Measurements from ENCODE around the gene BCL11A.

BCL11A gene

DNA sequence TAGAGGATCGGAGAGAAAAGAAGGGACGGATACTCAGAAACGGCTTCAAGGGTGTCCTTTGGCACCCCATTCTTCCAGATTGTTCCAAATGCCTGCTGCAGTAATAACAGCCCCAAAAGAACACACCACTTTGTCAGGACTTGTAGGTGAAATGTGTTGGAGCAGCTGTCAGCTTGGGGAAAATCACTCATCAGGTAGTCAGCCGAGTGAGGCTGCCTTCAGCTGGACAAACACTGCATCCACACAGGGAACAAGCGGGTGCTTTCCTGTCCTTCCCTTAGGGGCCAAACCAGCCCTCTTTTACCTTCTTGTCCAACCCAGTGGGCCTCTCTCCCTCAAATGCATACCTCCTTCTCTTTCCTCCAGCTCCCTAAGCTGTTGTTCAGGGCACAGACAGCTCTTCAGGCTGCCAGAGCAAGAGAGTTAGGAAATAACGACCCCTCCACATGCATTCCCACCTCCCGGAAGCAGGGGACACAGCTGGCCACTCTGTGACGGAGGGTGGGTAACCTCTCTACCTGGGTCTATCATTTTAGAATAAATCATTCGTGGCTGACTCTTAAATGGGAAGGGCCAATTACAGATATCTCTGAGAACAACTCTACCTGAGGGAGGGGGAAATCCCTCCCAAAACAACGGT is 48.1 kb downstream of the BCL11A start:
- no peak for DNase-seq (ENCODE audit: low spot score)

DNA sequence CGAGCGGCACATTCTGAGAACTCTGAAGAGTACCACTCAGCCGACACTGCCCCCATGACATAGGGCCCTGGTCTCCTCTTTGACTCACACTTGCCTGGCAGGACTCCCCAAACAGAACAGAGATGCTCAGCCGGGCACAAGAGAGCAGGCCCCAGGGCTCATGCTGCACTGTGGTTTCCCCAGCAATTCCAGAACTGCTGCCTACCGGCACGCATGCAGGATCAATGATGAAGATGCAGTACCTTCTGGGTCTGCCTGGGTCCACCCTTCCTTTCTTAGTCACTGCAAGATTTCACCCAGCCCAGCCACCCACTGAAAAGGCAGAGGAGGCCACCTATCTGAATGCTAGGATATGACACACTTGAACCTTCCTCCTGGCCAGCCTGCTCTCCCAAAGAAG is 49.4 kb downstream of the BCL11A start:
- DNase-seq (ENCODE audit: low spot score), result no peak

DNA sequence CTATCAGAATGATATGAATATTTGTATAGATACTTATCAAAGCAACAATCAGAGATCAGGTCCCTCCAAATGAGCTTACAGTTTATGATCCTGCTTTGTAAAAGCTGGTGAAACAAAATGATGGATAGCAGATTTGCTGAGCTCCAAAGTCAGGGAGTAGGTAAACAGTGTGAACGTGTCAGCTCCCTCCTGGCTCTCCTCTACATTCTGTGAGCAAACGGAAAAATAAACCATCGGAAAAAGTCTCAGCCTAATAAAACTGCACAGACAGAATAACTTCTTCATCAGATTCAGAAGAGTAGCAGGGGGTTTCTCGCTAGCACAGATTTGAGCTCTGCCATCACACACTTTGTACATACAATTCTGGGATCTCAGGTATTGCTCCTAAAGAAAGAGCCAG is 51.3 kb downstream of the BCL11A start:
- DNase-seq (ENCODE audit: low spot score), result no peak

DNA sequence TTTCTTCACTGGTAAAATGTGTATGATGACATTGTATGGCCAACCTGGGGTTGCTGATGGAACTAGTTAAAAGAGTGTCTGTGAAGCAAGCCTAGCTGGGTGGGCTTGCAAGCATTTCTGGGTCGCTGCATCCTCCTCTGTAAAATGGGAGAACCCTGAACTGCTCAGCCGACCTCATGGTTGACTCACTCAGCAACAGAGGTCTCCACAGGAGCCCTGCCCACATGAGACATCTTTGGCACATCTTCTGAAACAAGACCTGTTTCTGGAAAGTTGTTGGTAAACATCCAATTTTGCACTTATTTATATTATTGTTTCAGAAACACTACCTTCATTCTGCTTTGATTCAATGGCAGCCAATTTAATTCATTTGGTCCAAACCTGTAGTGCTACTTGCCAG is 52.6 kb downstream of the BCL11A start:
- no peak for DNase-seq (ENCODE audit: low spot score)

DNA sequence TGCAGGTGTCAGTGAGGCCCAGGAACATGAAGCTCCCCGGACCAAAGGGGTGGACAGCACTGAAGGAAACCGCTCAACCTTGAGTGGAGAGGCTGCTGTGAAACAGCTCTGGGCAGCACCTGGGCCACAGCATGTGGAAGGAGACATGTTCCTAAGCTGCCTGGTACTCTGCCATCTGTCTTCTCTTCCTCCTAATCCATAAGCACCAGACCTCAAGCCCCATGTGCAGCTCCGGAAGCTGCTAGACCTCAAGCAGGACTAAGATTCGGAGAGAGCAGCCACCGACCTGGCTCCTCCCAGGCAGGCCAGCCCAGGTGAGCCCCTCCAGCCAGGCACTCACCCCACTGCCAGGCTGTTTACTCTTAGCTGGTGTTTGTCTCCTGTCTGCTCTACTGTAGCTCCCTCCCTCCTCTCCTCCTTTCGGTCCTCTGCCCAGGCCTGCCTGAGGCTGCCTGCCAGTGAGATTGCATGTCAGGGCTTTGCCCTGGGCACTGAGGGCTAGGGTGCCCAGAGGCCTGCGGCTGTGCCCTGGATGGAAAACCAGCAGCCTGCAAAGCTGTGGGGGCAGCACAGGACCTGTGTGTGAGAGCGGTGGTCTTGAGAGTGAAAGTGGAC is 53.7 kb downstream of the BCL11A start:
- no peak for DNase-seq (ENCODE audit: low spot score)

DNA sequence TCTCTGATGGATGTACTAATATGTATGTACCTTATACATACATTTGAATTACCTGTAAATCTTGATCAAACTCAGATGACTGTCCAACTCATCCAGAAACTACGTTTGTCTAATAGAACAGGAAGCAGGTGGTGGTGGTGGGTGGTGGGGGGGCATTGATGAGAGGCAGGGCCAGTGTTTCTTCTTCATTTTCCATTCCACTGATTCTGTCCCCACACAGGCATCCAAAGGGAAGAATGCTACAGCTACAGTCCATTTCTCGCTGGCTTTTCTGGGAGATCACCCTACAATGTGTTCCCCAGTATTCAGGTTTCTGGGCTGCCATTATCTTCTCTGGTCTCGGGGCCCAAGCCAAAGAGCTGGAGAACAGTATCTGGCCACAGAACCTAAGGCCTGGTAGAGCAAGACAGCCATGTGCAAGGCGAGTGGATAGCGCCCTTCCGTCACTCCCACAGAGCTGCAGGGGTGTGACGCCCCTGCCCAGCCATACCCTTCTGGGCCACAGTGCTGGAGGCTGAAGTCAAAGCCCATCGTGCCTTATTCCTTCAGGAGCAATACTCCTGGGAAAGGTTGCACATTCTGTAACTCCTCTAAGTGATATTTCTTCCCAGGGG is 54.5 kb downstream of the BCL11A start:
- DNase-seq (ENCODE audit: low spot score), result no peak

DNA sequence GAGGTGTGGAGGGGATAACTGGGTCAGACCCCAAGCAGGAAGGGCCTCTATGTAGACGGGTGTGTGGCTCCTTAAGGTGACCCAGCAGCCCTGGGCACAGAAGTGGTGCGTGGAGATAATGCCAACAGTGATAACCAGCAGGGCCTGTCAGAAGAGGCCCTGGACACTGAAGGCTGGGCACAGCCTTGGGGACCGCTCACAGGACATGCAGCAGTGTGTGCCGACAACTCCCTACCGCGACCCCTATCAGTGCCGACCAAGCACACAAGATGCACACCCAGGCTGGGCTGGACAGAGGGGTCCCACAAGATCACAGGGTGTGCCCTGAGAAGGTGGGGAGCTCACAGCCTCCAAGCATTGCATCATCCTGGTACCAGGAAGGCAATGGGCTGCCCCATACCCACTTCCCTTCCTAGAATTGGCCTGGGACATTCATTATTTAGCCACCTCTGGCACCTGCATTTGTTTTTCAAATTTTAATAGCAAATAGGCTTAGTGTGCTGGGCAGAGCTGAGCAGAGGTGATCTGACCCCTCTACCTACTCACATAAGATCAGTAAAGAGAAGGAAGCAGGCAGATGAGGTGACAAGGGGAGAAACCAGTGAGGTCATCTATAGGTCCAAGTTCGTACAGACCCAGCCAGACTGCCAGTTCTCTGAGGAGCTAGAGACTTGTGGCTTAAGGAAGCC is 55.2 kb downstream of the BCL11A start:
- DNase-seq (ENCODE audit: low spot score), result no peak

DNA sequence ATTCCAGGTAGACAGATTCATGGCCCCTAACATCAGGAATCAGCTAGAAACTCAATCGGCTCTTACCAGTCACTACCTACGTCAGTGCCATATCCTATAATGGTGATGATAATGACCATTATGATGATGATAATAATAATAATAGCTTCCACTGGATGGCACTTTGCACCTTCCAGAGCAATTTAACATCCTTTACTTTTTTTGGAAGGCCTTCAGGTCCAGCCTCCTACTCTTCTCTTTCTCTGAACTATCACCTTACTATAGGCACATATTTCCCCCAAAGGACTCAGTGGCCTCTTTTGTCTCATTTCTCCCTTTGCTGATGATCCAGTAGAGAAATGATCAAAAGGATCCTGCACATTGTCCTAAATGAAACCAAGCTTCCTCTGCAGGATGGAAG is 56.0 kb downstream of the BCL11A start:
- DNase-seq (ENCODE audit: low spot score), result no peak

DNA sequence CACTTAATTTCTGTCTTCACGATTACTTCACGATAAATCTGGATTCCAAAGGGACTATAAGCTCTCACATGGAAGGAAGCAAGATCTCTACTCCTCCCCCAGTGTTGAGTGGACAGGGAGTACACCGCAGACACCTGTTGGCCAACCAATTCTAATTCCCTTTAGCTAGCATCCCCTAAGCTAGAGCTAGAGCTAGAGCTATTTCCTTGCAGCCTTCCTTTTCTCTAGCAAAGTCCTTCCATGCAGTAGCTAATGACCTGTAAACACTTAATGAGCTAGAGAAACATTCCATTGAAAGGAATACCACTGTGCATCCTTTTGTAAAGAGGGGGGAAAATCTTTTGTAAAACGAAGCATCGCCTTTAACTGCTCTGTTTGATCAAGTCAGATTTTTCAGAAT is 56.5 kb downstream of the BCL11A start:
- no peak for DNase-seq (ENCODE audit: low spot score)

DNA sequence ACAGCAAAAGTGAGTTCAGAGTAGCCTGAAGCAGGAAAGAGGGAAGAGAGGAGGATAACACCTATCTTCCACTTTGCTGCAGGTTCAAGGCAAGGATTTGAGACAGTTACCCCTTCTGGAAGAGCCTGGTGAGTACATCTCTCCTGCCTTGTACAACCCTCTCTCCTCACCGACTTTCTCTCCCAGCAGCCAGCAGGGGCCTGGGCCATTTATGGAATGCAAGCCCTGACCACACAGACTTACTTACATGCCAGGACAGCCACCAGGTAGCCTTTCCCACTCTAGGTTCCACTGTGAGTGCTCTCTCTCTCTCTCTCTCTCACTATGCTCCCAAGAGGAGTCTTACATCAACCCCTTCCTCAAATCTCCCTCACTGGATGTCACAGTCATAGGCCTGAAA is 57.0 kb downstream of the BCL11A start:
- DNase-seq (ENCODE audit: low spot score), result no peak

DNA sequence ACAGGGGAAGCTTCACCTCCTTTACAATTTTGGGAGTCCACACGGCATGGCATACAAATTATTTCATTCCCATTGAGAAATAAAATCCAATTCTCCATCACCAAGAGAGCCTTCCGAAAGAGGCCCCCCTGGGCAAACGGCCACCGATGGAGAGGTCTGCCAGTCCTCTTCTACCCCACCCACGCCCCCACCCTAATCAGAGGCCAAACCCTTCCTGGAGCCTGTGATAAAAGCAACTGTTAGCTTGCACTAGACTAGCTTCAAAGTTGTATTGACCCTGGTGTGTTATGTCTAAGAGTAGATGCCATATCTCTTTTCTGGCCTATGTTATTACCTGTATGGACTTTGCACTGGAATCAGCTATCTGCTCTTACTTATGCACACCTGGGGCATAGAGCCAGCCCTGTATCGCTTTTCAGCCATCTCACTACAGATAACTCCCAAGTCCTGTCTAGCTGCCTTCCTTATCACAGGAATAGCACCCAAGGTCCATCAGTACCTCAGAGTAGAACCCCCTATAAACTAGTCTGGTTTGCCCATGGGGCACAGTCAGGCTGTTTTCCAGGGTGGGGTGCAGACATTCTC is 58.3 kb downstream of the BCL11A start:
- no peak for DNase-seq (ENCODE audit: low spot score)

DNA sequence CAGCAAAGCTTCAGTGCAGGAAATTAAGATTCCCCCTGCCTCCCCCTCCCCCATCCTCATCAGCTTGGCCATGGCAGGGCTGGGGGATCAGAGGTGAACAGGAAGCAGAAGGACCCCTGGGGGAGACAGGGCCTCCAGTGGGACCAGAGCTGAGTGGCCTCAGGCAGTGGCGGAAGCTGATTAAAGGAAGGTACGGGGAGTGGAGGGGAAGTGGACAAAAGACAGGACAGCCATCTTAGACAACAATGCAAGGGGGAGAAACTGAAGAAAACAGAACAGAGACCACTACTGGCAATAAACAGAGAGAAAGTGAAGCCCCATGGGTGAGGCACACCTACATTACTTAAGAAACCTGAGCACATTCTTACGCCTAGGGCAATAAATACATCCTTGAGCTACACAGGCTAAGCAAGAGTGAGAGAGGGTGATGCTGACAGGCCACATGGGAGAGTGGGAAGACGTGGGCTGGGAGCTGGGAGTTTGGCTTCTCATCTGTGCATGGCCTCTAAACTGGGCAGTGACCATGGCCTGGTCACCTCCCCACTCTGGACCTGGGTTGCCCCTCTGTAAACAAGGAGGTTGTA is 59.6 kb downstream of the BCL11A start:
- no peak for DNase-seq (ENCODE audit: low spot score)

DNA sequence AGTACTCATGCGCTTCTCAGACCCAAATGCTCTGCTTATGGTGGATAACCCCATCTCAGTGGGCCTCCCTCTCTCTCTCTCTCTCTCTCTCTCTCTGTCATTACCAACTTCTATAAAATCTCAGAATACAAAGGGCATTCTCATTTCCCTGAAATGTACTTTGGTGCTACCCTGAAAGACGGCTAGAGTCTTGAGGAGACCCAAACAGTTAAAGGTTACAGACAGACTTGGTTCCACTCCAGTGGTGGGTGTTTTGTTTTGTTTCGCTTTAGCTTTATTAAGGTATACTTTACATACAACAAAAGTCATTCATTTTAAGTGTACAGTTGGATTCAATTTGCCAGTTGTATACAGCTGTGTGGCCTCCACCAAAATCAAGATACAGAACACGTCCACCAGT is 60.9 kb downstream of the BCL11A start:
- DNase-seq (ENCODE audit: low spot score), result no peak

DNA sequence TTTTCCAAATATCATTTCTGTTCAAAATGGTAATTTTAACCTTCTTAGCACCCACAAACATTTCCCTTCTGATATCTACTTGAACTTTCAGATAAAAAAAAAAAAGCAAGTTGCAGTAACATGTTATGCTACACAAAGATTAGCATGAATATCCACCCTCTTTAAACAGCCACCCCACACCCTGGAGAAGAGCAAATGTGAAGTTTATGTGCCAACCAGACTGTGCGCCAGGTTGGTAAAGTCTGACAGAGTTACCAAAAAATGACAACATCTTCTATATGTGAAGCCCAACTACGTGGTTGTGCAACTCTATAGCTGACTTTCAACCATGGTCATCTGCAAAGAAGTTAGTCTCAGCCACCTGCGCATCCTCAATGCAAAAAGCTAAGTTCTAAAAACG is 62.6 kb downstream of the BCL11A start:
- DNase-seq (ENCODE audit: low spot score), result no peak

DNA sequence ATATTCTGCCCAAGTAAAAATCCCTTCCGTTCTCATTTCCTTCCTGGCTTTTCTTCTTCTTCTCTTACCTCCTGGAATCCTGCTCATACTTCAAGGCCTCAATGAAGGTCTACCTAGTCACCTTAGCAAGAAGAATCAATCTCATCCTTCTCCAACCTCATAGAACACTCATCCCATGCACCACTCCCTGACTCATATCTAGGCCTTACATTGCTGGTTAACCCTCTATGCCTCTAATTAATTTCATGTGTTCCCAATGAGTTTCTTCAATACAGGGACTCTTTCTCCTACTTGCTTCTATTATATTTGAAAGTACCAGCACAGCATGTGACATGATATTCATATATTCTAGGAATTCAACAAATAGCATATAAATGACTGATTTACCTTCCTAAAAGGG is 63.0 kb downstream of the BCL11A start:
- DNase-seq (ENCODE audit: low spot score), result no peak

DNA sequence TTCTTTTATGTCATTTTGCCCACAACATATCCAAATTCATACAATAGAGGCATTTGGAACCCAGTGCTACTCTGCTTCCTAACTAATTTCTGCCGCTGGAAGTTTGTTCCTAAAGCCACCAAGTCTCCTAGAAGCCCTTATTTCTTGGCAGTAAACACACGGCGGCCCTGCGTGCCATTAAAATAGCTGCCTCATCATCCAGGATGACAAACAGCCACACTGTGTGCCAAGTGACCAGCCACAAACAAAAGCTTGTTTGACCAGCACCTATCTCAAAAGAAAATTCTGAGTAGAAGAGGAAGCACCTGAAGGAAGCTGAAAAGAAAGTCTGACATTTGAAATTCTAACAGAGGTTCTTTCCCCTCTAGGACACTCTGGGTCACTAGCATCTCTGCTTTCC is 64.2 kb downstream of the BCL11A start:
- DNase-seq (ENCODE audit: low spot score), result no peak

DNA sequence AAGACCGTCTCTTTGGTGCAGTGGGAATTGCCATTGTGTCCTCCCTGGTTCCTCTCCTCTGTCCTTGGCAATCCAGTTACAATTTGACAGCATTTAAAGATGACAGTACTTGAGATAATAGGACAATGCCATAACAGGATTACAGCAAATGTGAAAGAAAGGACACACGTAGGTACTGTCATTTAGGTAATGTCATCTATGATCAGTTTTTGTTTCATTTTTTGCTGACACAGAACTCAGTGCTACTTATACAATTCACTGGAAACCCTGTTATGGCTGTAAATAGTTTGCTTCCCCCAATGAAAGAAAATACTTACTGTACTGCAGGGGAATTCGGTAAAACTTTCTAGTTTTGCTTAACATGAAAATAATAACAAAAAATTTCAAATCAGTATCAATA is 65.2 kb downstream of the BCL11A start:
- no peak for DNase-seq (ENCODE audit: low spot score)

DNA sequence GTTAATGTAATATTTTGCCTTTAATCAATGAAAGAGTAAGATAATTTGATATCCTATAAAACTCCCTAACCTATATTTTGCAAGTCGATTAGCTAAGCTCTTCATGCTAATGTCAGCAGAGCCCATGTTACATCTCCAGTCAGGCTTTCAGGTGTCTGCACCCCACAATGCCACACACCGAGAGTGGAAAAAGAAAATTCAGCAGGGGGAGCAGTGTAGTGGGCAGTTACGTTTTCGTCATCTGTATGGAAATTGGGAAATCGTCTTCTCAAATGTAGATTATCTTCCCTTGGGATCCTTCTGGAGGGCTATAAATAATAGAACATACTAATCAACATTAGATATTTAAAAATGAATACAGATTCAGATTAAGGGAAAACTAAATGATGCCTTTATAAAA is 66.3 kb downstream of the BCL11A start:
- no peak for DNase-seq (ENCODE audit: low spot score)

DNA sequence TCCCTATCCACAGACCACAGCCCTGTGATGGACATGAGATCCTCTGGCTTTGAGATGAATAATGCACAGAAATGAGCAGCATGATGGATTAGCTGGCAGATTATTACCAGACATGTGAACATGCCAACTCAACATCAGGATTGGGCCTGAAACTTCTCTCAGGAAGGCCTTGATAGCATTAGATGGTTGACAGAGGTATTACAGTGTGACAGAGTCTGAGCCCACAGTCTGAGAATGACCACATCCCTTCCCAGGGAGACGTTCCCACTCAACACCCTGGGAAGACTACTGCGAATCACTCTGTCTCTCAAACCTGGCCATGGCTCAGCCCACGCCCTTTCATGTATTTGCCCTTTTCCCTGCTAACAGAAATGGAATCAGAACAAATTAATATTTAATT is 66.9 kb downstream of the BCL11A start:
- no peak for DNase-seq (ENCODE audit: low spot score)

DNA sequence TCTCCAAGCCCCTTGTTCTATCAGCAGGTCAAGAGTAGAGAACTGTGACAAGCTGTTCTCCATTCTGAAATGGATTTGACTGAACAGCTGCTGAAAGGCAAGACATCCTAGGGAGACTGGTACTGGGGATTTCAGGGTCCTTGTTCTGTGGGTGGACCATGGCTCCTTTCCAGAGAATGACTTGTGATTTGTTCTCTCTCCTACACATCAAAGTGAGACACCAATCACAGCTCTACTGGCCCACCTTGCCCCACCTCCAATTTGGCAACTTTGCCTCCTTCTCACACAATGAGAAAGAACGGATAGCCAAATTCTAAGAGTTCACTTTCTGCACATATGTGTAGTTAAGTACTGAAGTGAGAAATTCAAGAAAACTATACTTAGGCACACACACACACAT is 67.4 kb downstream of the BCL11A start:
- no peak for DNase-seq (ENCODE audit: low spot score)

DNA sequence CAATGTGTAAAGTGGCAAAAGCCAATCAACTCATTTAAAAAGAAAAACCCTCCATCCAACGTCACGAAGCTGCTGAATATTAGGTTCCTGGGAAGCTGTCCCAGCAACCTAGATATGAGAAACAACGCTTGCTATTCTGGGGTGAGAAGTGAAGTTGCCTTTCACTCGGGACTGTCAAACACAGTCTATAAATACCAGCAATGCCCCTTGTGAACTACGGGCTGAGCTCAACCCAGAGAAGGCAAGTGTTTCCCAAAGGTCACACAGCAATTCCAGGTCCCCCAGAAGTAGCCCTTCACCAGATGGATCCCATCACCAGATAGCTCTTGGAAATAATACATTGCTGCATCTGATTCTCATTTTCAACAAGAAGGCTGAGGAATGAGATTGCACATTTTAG is 67.9 kb downstream of the BCL11A start:
- no peak for DNase-seq (ENCODE audit: low spot score)

DNA sequence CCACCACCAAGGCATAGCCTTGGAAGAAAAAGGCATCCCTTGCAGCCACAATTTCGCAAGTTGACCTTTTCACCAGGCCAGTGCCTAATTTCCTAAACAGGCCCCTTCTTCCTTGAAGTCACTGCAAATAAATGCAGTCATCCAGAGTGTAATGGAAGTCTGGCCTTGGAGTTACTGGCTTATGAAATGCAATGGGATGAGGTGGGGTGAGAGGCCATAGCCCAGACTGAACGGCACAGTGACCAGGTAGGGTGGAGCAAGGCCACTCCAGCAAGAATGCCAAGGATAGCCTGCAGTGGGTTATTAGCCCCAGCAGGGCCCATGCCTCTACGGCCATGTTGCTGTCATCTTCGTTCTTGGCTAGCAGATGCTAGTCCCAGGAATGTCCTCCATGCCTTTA is 68.4 kb downstream of the BCL11A start:
- no peak for DNase-seq (ENCODE audit: low spot score)

Measured in kidney capillary endothelial cell (primary cell).